Endometrial microvascular endothelial cells (primary cell): ENCODE results near the gene ASCC3. TPM values are rescaled to one million over a fixed set of nuclear protein-coding genes. Genes with fewer than 3 reads are reported as not detected.
"Not testable (repeated sequence)": the region's sequence is repeated elsewhere in the genome, so short reads cannot be mapped to it uniquely, and the experiment has no call there.

Experiments used
- in situ Hi-C: cut with HindIII; loops from 2 replicates; pipeline ENCODE4 v1.10.0; 2017; ENCODE audit warnings: low sequenced_read_pairs, low pct_unique_long_range_greater_than_20kb; ENCODE audit errors: inconsistent ontology term
- total RNA-seq: library from RNA; depleted of rRNA; stranded (reverse); fragments of >200 nt; gene quantifications from one replicate; pipeline ENCODE4 v1.2.3, GENCODE V29; 2015; ENCODE audit errors: inconsistent ontology term

The ASCC3 gene
- total RNA-seq, 1 donor from 2014 or later, result 72.8 TPM

- in situ Hi-C loops, result no loop called here
Observed at GRCh38 chr6:100678027-100678426, 203.1 kb downstream of the ASCC3 start.

GRCh38 chr6:100677240-100677639 is 203.9 kb downstream of the ASCC3 start:
- in situ Hi-C loops, result no loop called here

- in situ Hi-C loops, result no loop called here
Observed at GRCh38 chr6:100673641-100674040, 207.5 kb downstream of the ASCC3 start.

GRCh38 chr6:100671740-100672139 is 209.4 kb downstream of the ASCC3 start:
- in situ Hi-C loops, result no loop called here

GRCh38 chr6:100670056-100670455 is 211.1 kb downstream of the ASCC3 start:
- in situ Hi-C loops, result no loop called here

GRCh38 chr6:100665041-100665380 is 216.1 kb downstream of the ASCC3 start:
- in situ Hi-C loops, result no loop called here

GRCh38 chr6:100664274-100665040 is 216.7 kb downstream of the ASCC3 start:
- in situ Hi-C loops, result no loop called here

- in situ Hi-C loops, result no loop called here
Observed at GRCh38 chr6:100663219-100663863, 217.8 kb downstream of the ASCC3 start.

- in situ Hi-C loops, result no loop called here
Observed at GRCh38 chr6:100662264-100662663, 218.9 kb downstream of the ASCC3 start.

- in situ Hi-C loops, result no loop called here
Observed at GRCh38 chr6:100658486-100658885, 222.6 kb downstream of the ASCC3 start.

GRCh38 chr6:100657678-100658330 is 223.3 kb downstream of the ASCC3 start:
- in situ Hi-C loops, result no loop called here

GRCh38 chr6:100641147-100641546 is 240.0 kb downstream of the ASCC3 start:
- in situ Hi-C loops, result not testable (repeated sequence)

- in situ Hi-C loops, result no loop called here
Observed at GRCh38 chr6:100633096-100633777, 247.9 kb downstream of the ASCC3 start.

GRCh38 chr6:100630536-100630935 is 250.6 kb downstream of the ASCC3 start:
- in situ Hi-C loops, result no loop called here

GRCh38 chr6:100627911-100628758 is 253.0 kb downstream of the ASCC3 start:
- in situ Hi-C loops, result no loop called here

GRCh38 chr6:100626721-100627120 is 254.4 kb downstream of the ASCC3 start:
- in situ Hi-C loops, result no loop called here

- in situ Hi-C loops, result no loop called here
Observed at GRCh38 chr6:100622907-100623692, 258.0 kb downstream of the ASCC3 start.
